Adrenal gland (tissue), 5 donors: ENCODE measurements around the gene NUP210.
"Not testable (repeated sequence)": the region's sequence is repeated elsewhere in the genome, so short reads cannot be mapped to it uniquely, and the experiment has no call there.

ENCODE experiments used
- CTCF ChIP-seq, 6 experiments: fragments of 450-650 bp in 4 of 6; fragments of 200-600 bp in 2 of 6; sonication (generic) in 1 of 6; IDR thresholded peaks; 1 replicate in 5 of 6; 2 replicates in 1 of 6; pipeline versions ENCODE4 v1.5.1 to v1.8.0; 2016 to 2021; ENCODE audit warnings: antibody characterized with exemption in 6 of 6, mild to moderate bottlenecking in 2 of 6, moderate library complexity in 1 of 6
- POLR2A ChIP-seq, 2 donors: fragments of 450-650 bp; IDR thresholded peaks; one replicate each; pipeline ENCODE4 v1.6.1; 2017; ENCODE audit warnings: antibody characterized with exemption in 2 of 2, mild to moderate bottlenecking in 2 of 2, moderate library complexity in 1 of 2
- donor health status: DM: no; HTN: no; CAD: no.

- not testable (repeated sequence) for TF ChIP-seq CTCF, POLR2A (IDR thresholded peaks at IDR 0.05)
Observed at GRCh38 chr3:13430411-13430875, 10.3 kb upstream of the NUP210 start.
